H9 (cell line): ENCODE measurements around the gene CD226. TPM values are rescaled to one million over a fixed set of nuclear protein-coding genes. Genes with fewer than 3 reads are reported as not detected.

Experiments
- DNase-seq: peaks from one replicate; pipeline ENCODE4 v3.0.0-alpha.2; 2017
- H2AFZ ChIP-seq: one replicate; pipeline ENCODE4 v1.6.1; 2013; ENCODE audit warnings: mild to moderate bottlenecking, low read length, control low read depth, moderate library complexity
- H2AK5ac ChIP-seq: 2 replicates; pipeline ENCODE4 v1.6.1; 2013; ENCODE audit warnings: low read length, control low read depth, mixed read lengths; ENCODE audit not compliant: insufficient read length
- H2BK120ac ChIP-seq: one replicate; pipeline ENCODE4 v1.6.1; 2013; ENCODE audit warnings: low read depth, mild to moderate bottlenecking, low read length, control low read depth, inconsistent platforms; ENCODE audit not compliant: poor library complexity, severe bottlenecking
- H2BK12ac ChIP-seq: 2 replicates; pipeline ENCODE4 v1.6.1; 2013; ENCODE audit warnings: low read length, control low read depth, mixed read lengths, low read depth; ENCODE audit not compliant: insufficient read length
- H2BK15ac ChIP-seq: 2 replicates; pipeline ENCODE4 v1.6.1; 2013; ENCODE audit warnings: low read depth, low read length, control low read depth
- H2BK20ac ChIP-seq: one replicate; pipeline ENCODE4 v1.6.1; 2013; ENCODE audit warnings: low read depth, mild to moderate bottlenecking, low read length, control low read depth, inconsistent platforms; ENCODE audit not compliant: poor library complexity, severe bottlenecking
- H2BK5ac ChIP-seq: 2 replicates; pipeline ENCODE4 v1.6.1; 2013; ENCODE audit warnings: low read length, control low read depth, mixed read lengths; ENCODE audit not compliant: insufficient read length
- H3K14ac ChIP-seq: 2 replicates; pipeline ENCODE4 v1.6.1; 2013; ENCODE audit warnings: low read length, control low read depth; ENCODE audit not compliant: insufficient read depth
- H3K18ac ChIP-seq: 2 replicates; pipeline ENCODE4 v1.6.1; 2013; ENCODE audit warnings: low read depth, mild to moderate bottlenecking, mixed read lengths, low read length, control low read depth; ENCODE audit not compliant: insufficient read length
- H3K23ac ChIP-seq: 2 replicates; pipeline ENCODE4 v1.6.1; 2013; ENCODE audit warnings: low read length, control low read depth, mixed read lengths, low read depth; ENCODE audit not compliant: insufficient read length
- H3K23me2 ChIP-seq: 2 replicates; pipeline ENCODE4 v1.6.1; 2013; ENCODE audit warnings: low read depth, mild to moderate bottlenecking, mixed read lengths, low read length, control low read depth; ENCODE audit not compliant: insufficient read length, poor library complexity, severe bottlenecking
- H3K27ac ChIP-seq: 2 replicates; pipeline ENCODE4 v1.5.1; 2013; ENCODE audit warnings: low read length, control low read depth, mixed read lengths, low read depth; ENCODE audit not compliant: insufficient read length
- H3K27me3 ChIP-seq: 2 replicates; pipeline ENCODE4 v1.6.1; 2013; ENCODE audit warnings: low read length, control low read depth, inconsistent platforms; ENCODE audit not compliant: insufficient read depth
- H3K4ac ChIP-seq: 2 replicates; pipeline ENCODE4 v1.6.1; 2013; ENCODE audit warnings: low read depth, mild to moderate bottlenecking, control low read depth, inconsistent platforms, low read length, moderate library complexity
- H3K4me1 ChIP-seq: 2 replicates; pipeline ENCODE4 v1.6.1; 2013; ENCODE audit warnings: low read length, control low read depth, inconsistent platforms; ENCODE audit not compliant: insufficient read depth
- H3K4me2 ChIP-seq: 2 replicates; pipeline ENCODE4 v1.6.1; 2013; ENCODE audit warnings: low read length, control low read depth, mixed read lengths; ENCODE audit not compliant: insufficient read length, insufficient read depth
- H3K56ac ChIP-seq: 2 replicates; pipeline ENCODE4 v1.6.1; 2013; ENCODE audit warnings: low read depth, mild to moderate bottlenecking, mixed read lengths, low read length, control low read depth; ENCODE audit not compliant: insufficient read length
- H3K79me1 ChIP-seq: 2 replicates; pipeline ENCODE4 v1.6.1; 2013; ENCODE audit warnings: low read depth, mild to moderate bottlenecking, moderate library complexity, low read length, control low read depth, inconsistent platforms; ENCODE audit not compliant: insufficient read depth, poor library complexity, severe bottlenecking
- H3K79me2 ChIP-seq: 2 replicates; pipeline ENCODE4 v1.6.1; 2013; ENCODE audit warnings: low read length, control low read depth, inconsistent platforms; ENCODE audit not compliant: insufficient read depth
- H3K9ac ChIP-seq: 2 replicates; pipeline ENCODE4 v1.6.1; 2013; ENCODE audit warnings: low read length, control low read depth, mixed read lengths; ENCODE audit not compliant: insufficient read length; ENCODE audit errors: extremely low read depth
- H3K9me3 ChIP-seq: one replicate; pipeline ENCODE4 v1.6.1; 2013; ENCODE audit warnings: low read depth, low read length, inconsistent platforms; ENCODE audit not compliant: control insufficient read depth
- H3T11ph ChIP-seq: one replicate; pipeline ENCODE4 v1.6.1; 2013; ENCODE audit warnings: mild to moderate bottlenecking, low read length, control low read depth, inconsistent platforms
- H4K20me1 ChIP-seq: one replicate; pipeline ENCODE4 v1.6.1; 2013; ENCODE audit not compliant: control insufficient read depth, insufficient read length, insufficient read depth
- H4K5ac ChIP-seq: 2 replicates; pipeline ENCODE4 v1.6.1; 2013; ENCODE audit warnings: low read depth, mild to moderate bottlenecking, mixed read lengths, low read length, control low read depth; ENCODE audit not compliant: insufficient read length
- H4K8ac ChIP-seq: replicated peaks from 2 replicates; pipeline ENCODE4 v1.6.1; 2013; ENCODE audit warnings: low read length, control low read depth, mixed read lengths, low read depth; ENCODE audit not compliant: insufficient read length
- H4K91ac ChIP-seq: 2 replicates; pipeline ENCODE4 v1.6.1; 2013; ENCODE audit warnings: low read depth, mild to moderate bottlenecking, moderate library complexity, mixed read lengths, low read length, control low read depth; ENCODE audit not compliant: insufficient read length
- H3K27ac Mint-ChIP-seq, 3 experiments: 2 replicates in 2 of 3; 3 replicates in 1 of 3; pipeline ENCODE4 v1.8.0; 2020 to 2021; ENCODE audit warnings: mixed read lengths in 3 of 3, mild to moderate bottlenecking in 1 of 3, moderate library complexity in 1 of 3
- H3K27me3 Mint-ChIP-seq: 2 replicates; pipeline ENCODE4 v1.8.0; 2021; ENCODE audit warnings: low read depth, mild to moderate bottlenecking, moderate library complexity, mixed read lengths
- H3K36me3 Mint-ChIP-seq, 3 experiments: 2 replicates in 2 of 3; 3 replicates in 1 of 3; pipeline ENCODE4 v1.8.0; 2020 to 2021; ENCODE audit warnings: low read depth in 3 of 3, mixed read lengths in 3 of 3; ENCODE audit not compliant: insufficient read depth in 1 of 3
- H3K4me1 Mint-ChIP-seq, 2 experiments: 2 replicates each; pipeline ENCODE4 v1.8.0; 2020; ENCODE audit warnings: mixed read lengths in 2 of 2
- H3K4me3 Mint-ChIP-seq, 2 experiments: 2 replicates in 1 of 2; 3 replicates in 1 of 2; pipeline ENCODE4 v1.8.0; 2020 to 2021; ENCODE audit warnings: mild to moderate bottlenecking in 2 of 2, mixed read lengths in 2 of 2, moderate library complexity in 1 of 2
- H3K9me3 Mint-ChIP-seq, 2 experiments: 2 replicates in 1 of 2; 3 replicates in 1 of 2; pipeline ENCODE4 v1.8.0; 2020; ENCODE audit warnings: mild to moderate bottlenecking in 2 of 2, mixed read lengths in 2 of 2, moderate library complexity in 1 of 2
- WGBS: extraction: QIAGEN DNeasy Blood & Tissue Kit; methylation state at CpG from one replicate; pipeline ENCODE4 v1.1.7; 2013; ENCODE audit warnings: missing lambda C conversion rate, low lambda C conversion rate, mixed read lengths; ENCODE audit not compliant: insufficient read length; ENCODE audit errors: extremely low coverage; 5-methylcytosine and 5-hydroxymethylcytosine counted together
- total RNA-seq: library from RNA; stranded (reverse); gene quantifications from 2 replicates; pipeline ENCODE4 v1.2.1, GENCODE V29; 2021
- TF ChIP-seq, protein P1 (sequence below): fragments of 200-600 bp; sonication (generic); conservative IDR thresholded peaks from 3 replicates; pipeline ENCODE4 v1.8.0; 2021; ENCODE audit warnings: antibody characterized with exemption, mild to moderate bottlenecking

Gene CD226
- total RNA-seq, 1 experiment from 2014 or later: not detected

- Histone ChIP-seq H3K27ac (no peak overlapping the region), H2AFZ (no peak overlapping the region), H4K91ac (no peak overlapping the region), H2BK120ac (no peak overlapping the region), H3K23ac (peak overlapping the region; percentile 79), H3K18ac (peak overlapping the region; percentile 75), H2BK5ac (no peak overlapping the region), H4K5ac (no peak overlapping the region), H3K79me2 (no peaks in the 10 kb centered on the region), H3K4ac (no peak overlapping the region), H4K20me1 (no peaks in the 10 kb centered on the region), H3K9ac (no peak overlapping the region), H2BK15ac (no peak overlapping the region), H3K4me2 (no peak overlapping the region), H3K79me1 (no peaks in the 10 kb centered on the region), H3K4me1 (no peaks in the 10 kb centered on the region; the same call in 1 of the 2 replicates), H3K27me3 (no peaks in the 10 kb centered on the region), H3K56ac (no peak overlapping the region), H3K14ac (no peak overlapping the region), H2BK12ac (no peak overlapping the region), H2AK5ac (no peak overlapping the region), H3K9me3 (no peaks in the 10 kb centered on the region), H2BK20ac (no peak overlapping the region), H4K8ac (no peak overlapping the region), H3T11ph (no peak overlapping the region), H3K23me2 (no peaks in the 10 kb centered on the region)
- peaks cover 0 to 3% (median under 1%) of the 10 kb centered on the region in 3 experiments; a peak in 2 of 7 replicates for H3K36me3 Mint-ChIP-seq
- H3K27me3 Mint-ChIP-seq: no peaks in the 10 kb centered on the region
- H3K27ac Mint-ChIP-seq: peak overlapping the region in 1 of 3 experiments; percentile 16; a peak in 1 of 7 replicates
- TF ChIP-seq, protein P1, sequence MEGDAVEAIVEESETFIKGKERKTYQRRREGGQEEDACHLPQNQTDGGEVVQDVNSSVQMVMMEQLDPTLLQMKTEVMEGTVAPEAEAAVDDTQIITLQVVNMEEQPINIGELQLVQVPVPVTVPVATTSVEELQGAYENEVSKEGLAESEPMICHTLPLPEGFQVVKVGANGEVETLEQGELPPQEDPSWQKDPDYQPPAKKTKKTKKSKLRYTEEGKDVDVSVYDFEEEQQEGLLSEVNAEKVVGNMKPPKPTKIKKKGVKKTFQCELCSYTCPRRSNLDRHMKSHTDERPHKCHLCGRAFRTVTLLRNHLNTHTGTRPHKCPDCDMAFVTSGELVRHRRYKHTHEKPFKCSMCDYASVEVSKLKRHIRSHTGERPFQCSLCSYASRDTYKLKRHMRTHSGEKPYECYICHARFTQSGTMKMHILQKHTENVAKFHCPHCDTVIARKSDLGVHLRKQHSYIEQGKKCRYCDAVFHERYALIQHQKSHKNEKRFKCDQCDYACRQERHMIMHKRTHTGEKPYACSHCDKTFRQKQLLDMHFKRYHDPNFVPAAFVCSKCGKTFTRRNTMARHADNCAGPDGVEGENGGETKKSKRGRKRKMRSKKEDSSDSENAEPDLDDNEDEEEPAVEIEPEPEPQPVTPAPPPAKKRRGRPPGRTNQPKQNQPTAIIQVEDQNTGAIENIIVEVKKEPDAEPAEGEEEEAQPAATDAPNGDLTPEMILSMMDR: no peak
- no peaks in the 10 kb centered on the region for H3K9me3 Mint-ChIP-seq
- no peak for DNase-seq
- WGBS: no CpG with 5 or more reads among the region's 4 CpGs
- H3K4me3 Mint-ChIP-seq: no peak overlapping the region
- peaks cover 11 to 22% of the 10 kb centered on the region in 2 experiments for H3K4me1 Mint-ChIP-seq
Measured at GRCh38 chr18:69885355-69885754, 62.3 kb downstream of the CD226 start.
